GM19395 (cell line): ENCODE measurements around the gene ZMYM5.
"Not testable (repeated sequence)": the region's sequence is repeated elsewhere in the genome, so short reads cannot be mapped to it uniquely, and the experiment has no call there.

Source experiments
- ATAC-seq: cut with Tn5 transposase; IDR thresholded peaks from one replicate; pipeline ENCODE4 v1.9.1; 2021; ENCODE audit warnings: mild to moderate bottlenecking, moderate library complexity; ENCODE audit not compliant: unreplicated experiment

Gene ZMYM5

DNA sequence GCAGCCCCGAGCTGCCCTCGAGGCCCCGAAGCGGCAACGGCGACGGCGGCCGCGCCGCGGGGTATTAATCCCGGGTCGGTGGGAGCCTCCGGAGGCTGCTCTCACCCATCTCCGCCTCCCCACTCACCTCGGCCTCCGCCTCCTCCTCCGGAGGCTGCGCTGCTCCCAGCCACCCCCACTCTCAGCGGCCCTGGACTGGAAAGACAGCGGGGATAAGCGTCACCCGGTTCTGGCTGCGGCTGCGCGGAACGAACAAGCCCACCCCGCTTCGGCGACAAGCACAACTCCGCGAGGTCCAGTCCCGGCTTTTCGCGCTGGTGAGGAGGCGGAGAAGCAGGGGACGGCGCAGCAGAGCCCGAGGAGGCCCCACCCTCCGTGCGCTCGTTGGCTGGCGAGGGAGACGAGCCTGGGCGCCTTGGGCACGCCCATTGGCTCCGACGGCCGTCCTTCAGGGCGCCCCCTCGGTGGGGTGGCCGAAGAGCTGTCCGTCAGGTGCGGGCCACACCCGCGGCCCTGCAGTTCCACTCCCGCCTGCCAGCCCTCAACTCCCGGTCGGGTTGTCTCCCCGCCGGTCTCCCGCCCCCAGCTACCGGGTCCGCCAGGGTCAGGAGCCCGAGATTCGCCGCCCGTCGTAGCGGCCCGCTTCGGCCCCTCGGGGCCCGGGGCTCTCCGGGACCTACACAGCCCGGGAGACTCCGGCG, at the start of gene ZMYM5:
Gene ZMYM5, minus strand, starts transcription at position 327 of the 701 bp plus-strand sequence. CDS start 11,469 bp downstream, outside the sequence.
- peak; percentile 80 for ATAC-seq

DNA sequence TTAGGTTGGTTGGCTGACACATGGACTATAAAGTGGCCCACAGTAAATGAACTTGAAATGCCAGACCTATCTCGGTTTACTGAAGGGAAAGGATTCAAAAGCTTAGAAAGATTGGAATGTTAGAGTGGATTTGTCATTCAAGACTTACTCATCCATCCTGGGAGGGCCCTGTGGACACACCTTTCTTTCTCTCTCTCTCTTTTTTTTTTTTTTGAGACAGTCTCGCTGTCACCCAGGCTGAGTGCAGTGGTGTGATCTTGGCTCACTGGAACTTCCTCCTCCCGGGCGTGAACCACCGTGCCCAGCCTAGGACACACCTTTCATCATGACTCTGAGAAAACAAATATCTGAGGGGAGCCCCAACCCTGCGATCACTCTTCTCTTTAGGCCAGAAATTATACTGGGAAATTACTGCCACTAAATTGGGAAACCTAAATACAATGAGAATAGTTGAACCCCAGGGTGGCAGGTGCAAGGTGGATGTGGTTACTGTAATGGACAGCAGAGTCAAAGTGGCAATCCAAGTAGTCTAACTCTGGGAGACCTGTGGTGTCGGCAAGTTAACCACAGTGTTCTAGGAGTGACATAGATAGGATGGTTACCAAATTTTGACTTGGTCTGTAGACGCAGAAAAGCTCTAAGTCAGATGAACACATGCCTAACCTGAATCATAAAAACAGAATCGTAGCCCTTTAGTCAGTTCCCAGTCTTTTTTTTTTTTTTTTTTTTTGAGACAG, 47.1 kb upstream of the ZMYM5 start:
- ATAC-seq: no peak

DNA sequence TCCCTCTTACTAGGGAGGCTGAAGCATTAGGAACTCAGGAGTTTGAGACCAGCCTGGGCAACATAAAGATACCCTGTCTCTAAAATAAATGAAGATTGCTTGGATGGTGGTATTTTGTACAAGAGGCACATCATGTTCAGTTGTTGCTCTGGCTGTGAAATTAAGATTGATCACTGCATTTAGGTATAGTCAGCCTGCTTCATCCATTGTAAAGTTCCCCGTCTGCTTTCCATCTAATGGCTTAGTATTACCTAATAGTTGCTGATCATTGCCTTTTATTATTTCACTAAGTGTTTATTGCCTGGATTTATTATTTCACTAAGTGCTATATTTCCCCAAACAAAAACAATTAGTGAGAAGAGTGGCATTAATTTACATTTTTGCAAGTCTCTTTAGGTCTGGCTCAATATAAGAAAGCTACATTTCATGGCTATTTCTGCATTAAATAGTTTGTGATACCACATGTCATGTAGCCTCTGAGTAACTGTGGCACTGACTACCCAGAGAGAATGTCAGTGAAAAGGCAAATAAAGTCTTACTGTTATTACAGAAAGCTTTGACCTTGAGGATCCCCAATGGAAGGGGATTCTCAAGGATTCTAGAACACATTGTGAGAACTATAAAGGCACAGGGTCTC, 45.0 kb upstream of the ZMYM5 start:
- ATAC-seq: no peak

DNA sequence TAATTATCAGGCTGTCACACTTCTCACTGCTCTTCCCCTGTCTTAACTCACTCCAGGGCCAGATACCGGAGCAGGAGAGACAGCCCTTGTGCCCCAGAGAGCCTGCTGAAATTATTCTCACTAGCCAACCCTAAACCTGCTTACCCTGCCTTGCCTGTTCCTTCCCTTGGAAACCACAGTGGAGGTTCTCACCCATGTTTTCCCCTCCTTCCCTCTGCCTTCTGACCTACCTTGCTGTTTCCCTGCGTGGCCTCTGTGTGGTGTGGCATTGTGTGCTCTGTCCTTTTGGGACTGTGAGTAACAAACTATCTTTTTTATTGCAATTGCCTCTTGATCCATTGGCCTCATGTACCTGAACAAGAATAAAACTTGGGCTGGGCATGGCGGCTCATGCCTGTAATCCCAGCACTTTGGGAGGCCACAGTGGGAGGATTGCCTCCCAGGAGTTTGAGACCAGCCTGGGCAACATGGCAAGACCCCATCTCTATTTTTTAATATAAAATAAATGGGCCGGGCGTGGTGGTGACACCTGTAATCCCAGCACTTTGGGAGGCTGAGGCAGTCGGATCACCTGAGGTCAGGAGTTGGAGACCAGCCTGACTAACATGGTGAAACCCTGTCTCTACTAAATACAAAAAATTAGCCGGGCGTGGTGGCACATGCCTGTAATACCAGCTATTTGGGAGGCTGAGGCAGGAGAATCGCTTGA, 42.2 kb upstream of the ZMYM5 start:
- ATAC-seq: not testable (repeated sequence)

DNA sequence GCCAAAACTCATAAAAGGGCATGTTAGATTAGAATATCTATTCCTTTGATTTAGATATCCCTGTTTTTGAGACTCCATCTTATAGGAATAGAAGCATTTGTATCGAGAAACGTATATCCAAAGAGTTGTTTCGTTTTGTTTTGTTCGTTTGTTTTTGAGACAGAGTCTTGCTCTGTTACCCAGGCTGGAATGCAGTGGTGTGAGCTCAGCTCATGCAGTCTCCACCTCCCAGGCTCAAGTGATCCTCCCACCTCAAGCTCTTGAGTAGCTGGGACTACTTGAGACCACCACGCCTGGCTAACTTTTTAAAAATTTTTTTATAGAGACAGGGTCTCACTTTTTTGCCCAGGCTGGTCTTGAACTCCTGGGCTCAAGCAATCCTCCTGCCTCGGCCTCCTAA, 26.6 kb upstream of the ZMYM5 start:
- ATAC-seq: no peak

DNA sequence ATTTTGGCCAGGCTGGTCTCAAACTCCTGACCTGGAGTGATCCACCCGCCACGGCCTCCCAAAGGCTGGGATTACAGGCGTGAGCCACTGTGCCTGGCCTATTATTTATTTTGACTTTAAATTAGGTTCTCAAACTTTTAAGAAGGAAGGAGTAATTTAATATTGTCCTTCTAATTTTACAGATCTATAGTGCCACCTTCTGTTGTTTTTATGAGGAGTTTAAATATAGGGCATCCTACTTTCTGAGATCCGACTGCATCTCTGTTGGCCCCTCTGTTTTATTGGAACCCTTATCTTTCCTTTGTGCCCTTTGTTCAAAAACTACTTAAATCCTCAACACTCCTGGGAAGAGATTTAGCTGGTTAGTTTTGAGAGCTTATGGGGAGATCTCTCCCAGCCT, 25.4 kb upstream of the ZMYM5 start:
- ATAC-seq: no peak

- ATAC-seq: no peak
Measured at GRCh38 chr13:19882231-19882630, 18.8 kb upstream of the ZMYM5 start.

DNA sequence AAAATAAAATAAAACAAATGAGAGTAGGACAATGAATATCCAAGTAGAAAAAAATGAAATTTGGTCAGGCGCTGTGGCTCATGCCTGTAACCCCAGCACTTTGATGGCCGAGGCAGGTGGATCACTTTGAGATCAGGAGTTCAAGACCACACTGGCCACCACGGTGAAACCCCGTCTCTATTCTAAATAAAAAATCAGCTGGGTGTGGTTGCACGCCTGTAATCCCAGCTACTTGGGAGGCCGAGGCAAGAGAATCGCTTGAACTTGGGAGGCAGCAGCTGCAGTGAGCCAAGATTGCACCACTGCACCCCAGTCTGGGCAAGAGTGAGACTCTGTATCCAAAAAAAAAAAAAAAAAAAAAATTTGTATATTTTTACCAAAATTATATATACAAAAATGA, 18.2 kb upstream of the ZMYM5 start:
- no peak for ATAC-seq

- ATAC-seq: peak; percentile 6
Measured at GRCh38 chr13:19864746-19865309, 1.4 kb upstream of the ZMYM5 start.

DNA sequence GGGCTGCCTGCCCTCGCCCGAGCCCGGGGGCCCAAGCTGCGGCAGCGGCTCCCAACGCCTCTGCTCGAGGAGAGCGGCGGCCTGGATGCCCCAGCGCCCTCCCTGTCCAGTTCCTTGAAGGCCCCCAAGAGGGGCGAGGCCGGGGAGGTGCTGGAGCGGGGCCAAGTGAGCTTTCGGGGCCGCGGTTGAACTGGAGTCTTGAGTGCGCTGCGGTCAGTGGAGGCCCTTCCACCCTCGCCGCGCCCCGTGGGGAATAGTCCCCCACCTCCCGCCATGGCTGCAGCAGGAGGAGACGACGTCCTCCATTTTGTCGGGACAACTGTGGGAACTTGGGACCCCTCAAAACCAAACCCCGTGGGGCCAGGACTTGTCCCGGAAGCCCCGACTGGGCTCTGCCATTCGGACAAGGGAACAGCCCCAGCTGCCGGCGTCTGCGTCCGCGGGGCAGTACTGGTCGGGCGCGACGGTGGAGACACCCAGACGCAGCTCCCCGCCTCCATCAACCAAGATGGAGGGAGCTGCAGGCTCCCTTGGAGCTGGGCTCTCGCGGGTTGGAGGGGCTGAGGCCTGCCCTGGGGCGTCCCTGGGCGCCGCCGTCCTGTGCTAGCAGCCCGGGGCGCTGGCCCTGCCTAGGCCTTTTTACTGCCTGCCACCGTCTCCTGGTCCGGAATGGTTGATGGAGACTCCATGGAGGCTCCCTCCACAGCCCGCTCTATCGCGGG, 736 bp upstream of the ZMYM5 start:
- ATAC-seq: peak; percentile 42

DNA sequence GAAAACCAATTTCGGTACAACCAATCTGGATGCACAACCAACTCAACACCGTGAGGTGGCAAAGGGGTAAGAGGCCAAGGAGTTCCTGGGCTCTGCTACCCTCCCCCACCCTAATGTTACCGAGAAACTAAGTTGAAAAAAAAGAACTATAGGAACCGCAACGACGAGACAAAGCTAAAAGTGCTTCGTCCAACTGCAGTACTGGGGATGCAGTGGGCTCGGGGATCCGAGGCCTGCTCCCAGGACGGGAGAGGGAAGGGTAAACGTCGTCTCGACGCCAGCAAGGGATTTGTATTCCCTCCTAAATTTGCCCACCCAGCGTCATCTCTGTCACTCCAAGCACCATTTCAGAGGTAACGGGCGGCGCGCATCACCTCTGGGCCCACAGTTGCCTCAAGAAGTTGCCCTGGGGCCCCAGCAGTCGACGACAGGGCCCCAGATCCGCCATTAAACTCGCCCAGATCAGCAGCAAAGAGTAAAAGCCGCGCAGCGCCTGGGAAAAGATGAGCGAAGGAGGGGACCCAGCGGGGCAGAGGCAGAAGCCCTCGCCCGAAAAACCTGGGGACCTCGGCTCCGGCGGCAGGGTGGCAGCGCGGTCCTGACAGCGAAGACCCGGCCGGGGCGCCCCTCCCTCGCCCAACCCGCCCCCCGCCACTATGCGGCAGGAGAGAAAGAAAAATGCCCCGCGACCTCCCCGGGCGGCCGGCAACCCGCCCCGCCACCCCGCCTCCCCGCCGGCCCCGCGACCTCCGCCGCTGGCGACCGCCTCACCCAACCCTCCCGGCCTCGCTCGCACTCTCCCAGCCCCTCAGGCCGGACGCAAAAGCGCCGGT, 752 bp downstream of the ZMYM5 start:
- peak; percentile 11 for ATAC-seq

- ATAC-seq: no peak
Measured at GRCh38 chr13:19861762-19862161, 1.7 kb downstream of the ZMYM5 start.

DNA sequence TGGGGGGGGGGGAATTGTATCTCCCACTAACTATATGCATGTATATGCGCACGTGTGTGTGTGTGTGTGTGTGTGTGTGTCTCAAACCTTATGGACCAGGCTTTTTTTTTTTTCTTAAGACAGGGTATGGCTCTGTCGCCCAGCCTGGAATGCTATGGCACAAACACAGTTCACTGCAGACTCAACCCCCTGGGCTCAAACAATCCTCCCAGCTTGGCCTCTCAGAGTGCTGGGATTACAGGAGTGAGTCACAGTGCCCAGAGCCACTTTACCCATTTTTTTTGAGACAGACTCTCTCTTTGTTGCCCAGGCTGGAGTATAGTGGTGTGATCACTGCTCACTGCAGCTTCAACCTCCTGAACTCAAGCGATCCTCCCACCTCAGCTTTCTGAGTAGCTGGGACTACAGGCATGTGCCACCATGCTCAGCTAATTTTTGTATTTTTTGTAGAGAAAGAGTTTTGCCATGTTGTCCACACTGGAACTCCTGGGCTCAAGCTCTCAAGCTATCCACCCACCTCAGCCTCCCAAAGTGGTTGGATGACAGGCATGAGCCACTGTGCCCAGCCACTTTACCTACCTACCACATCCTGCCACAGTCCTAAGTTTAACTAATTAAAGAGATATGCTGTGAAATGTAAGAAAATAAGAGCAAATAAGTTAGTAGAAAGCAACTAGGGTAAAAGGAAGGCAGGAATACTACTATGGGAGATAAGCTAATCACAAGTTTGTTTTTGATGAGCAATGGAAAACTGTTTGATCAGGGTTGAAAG, 2.4 kb downstream of the ZMYM5 start:
- no peak for ATAC-seq

- not testable (repeated sequence) for ATAC-seq
Measured at GRCh38 chr13:19857637-19858036, 5.8 kb downstream of the ZMYM5 start.

GRCh38 chr13:19852766-19853165, 10.7 kb downstream of the ZMYM5 start:
- no peak for ATAC-seq

GRCh38 chr13:19845758-19846157, 17.7 kb downstream of the ZMYM5 start:
- ATAC-seq: no peak

- no peak for ATAC-seq
Measured at GRCh38 chr13:19838865-19839275, 24.6 kb downstream of the ZMYM5 start.

- no peak for ATAC-seq
Measured at GRCh38 chr13:19836472-19836871, 27.0 kb downstream of the ZMYM5 start.

DNA sequence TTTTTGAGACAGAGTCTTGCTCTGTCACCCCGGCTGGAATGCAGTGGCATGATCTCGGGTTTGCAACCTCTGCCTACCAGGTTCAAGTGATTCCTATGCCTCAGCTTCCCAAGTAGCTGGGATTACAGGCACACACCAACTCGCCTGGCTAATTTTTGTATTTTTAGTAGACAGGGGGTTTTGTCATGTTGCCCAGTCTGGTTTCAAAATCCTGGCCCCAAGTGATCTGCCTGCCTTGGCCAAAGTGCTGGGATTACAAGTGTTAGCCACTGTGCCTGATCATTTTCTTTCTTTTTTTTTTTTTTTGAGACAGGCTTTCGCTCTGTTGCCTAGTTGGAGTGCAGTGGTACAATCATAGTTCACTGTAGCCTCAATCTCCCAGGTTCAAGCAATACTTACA, 28.7 kb downstream of the ZMYM5 start:
- ATAC-seq: no peak
